NT2/D1 (cell line): ENCODE results near the gene RIN3.

Experiments used
- SUZ12 ChIP-seq: IDR thresholded peaks from 2 replicates; pipeline ENCODE4 v1.6.1; 2011; ENCODE audit not compliant: insufficient read length, insufficient read depth; ENCODE audit errors: extremely low read depth
- YY1 ChIP-seq: IDR thresholded peaks from 2 replicates; pipeline ENCODE4 v1.6.1; 2011; ENCODE audit not compliant: insufficient read length, insufficient read depth
- ZNF274 ChIP-seq: IDR thresholded peaks from 2 replicates; pipeline ENCODE4 v1.6.1; 2011; ENCODE audit warnings: mild to moderate bottlenecking, low read depth, low read length

DNA sequence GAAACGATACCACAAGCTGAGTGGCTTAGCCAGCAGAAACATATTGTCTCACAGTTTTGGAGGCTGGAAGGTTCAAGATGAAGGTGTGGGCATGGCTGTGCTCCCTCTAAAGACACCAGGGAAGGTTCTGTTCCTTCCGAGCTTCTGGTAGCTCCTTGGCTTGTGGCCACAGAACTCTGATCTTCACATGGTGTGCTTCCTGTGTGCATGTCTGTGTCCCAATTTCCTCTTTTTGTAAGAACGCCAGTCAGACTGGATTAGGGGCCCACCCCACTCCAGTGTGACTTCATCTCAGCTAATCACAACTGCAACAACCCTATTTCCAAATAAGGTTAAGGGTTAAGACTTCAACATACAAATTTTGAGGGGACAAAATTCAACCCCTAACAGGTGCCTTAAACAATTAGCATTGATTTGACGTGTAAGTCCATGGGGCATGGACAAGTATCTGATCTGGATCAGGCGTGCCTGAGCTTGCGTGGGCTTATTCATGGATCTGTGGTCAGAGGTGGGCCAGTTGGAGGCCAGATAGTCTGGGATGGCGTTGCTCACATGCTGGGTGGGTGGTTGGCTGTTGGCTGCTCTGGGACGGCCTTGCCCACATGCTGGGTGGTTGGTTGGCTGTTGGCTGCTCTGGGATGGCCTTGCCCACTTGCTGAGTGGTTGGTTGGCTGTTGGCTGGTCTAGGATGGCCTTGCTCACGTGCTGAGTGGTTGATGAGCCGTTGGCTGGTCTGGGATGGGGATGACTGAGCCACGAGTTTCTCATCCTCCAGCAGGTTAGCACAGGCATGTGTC is 146.4 kb downstream of the RIN3 start:
- no peak for TF ChIP-seq SUZ12
- TF ChIP-seq YY1, result no peak
- TF ChIP-seq ZNF274, result no peak
